T47D (cell line): ENCODE results near the gene NOC4L.
"Not testable (repeated sequence)": the region's sequence is repeated elsewhere in the genome, so short reads cannot be mapped to it uniquely, and the experiment has no call there.

Source experiments
- DNase-seq, 2 experiments: peaks; one replicate each; pipeline versions ENCODE4 v3.0.0 to v3.0.0-alpha.2; 2011 to 2012; ENCODE audit warnings: low read depth in 1 of 2, low spot score in 1 of 2
- JUND ChIP-seq: IDR thresholded peaks from 2 replicates; pipeline ENCODE4 v1.6.1; 2012; ENCODE audit warnings: low read depth
- in situ Hi-C: cut with HindIII; loops from 2 replicates; pipeline ENCODE4 v1.10.0; 2016; ENCODE audit warnings: low sequenced_read_pairs, low pct_unique_long_range_greater_than_20kb

Gene NOC4L

GRCh38 chr12:132140918-132141841 is 3.1 kb upstream of the NOC4L start:
- DNase-seq = no peak
- in situ Hi-C loops = no loop called here
- TF ChIP-seq JUND = no peak

- DNase-seq = no peak
- in situ Hi-C loops = no loop called here
- no peak for TF ChIP-seq JUND
Observed at GRCh38 chr12:132141976-132142678, 2.1 kb upstream of the NOC4L start.

- no peak for DNase-seq
- no peak for TF ChIP-seq JUND
- in situ Hi-C loops = no loop called here
Observed at GRCh38 chr12:132142679-132143335, 1.4 kb upstream of the NOC4L start.

- in situ Hi-C loops = no loop called here
- no peak for TF ChIP-seq JUND
- DNase-seq = no peak
Observed at GRCh38 chr12:132143336-132144071, 753 bp upstream of the NOC4L start.

- no peak for DNase-seq
- in situ Hi-C loops = no loop called here
- no peak for TF ChIP-seq JUND
Observed at GRCh38 chr12:132144810-132145168, 532 bp downstream of the NOC4L start.

GRCh38 chr12:132145334-132145733 is 1.1 kb downstream of the NOC4L start:
- no peak for DNase-seq
- in situ Hi-C loops = no loop called here

GRCh38 chr12:132146098-132146497 is 1.8 kb downstream of the NOC4L start:
- no peak for DNase-seq
- in situ Hi-C loops = no loop called here
- no peak for TF ChIP-seq JUND

More at GRCh38 chr12:132145334-132145733, 1.1 kb downstream of the NOC4L start:
- TF ChIP-seq JUND = no peak

GRCh38 chr12:132146772-132147422 is 2.6 kb downstream of the NOC4L start:
- no peak for TF ChIP-seq JUND
- in situ Hi-C loops = no loop called here
- DNase-seq = no peak

- in situ Hi-C loops = no loop called here
- no peak for DNase-seq
- no peak for TF ChIP-seq JUND
Observed at GRCh38 chr12:132147423-132148367, 3.4 kb downstream of the NOC4L start.

GRCh38 chr12:132148368-132149045 is 4.2 kb downstream of the NOC4L start:
- in situ Hi-C loops = no loop called here
- no peak for TF ChIP-seq JUND
- no peak for DNase-seq

- in situ Hi-C loops, DNase-seq: not testable (repeated sequence)
Observed at GRCh38 chr12:132149526-132149925, 5.3 kb downstream of the NOC4L start.
